ENCODE data around the gene MYO19.
"Not testable (repeated sequence)": the region's sequence is repeated elsewhere in the genome, so short reads cannot be mapped to it uniquely, and the experiment has no call there.

Gene MYO19

DNA sequence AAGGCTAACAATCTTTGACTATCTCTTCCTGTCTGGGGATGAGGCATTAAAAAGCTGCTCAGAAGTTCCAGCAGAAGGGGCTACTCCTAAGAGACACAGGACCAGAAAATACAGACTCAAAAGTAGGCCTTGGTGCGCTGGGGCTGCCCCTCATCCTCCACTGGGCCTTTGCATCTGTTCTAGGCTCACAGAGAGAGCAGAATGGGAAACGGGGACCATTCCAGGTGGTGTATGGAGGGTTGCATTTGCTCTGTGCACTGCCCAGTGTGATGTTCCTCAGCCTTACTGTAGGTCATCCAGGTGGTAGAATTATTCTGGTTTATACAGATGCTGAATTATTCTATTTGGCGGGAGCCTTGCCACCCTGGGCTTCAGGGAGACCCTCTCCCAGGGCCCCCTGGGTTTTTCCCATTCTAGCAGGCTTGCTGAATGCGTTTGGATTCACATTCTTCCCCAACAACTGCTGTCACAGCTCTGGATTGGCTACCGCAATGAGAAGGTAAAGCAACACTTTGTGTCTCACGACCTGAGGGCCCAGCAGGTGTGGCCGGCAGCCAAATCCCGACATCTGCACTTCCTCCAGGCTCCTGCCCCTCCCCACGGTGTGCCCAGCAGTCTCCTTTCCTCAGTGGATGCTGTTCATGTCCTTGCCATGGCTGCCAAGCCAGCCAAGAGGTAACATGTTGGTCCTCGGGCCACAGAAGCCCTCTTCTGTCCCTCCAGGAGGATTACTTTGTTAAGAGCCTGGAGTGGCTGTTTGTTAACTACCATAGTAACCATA lies 73.1 kb downstream of the MYO19 start:
- DNase-seq: no peak

DNA sequence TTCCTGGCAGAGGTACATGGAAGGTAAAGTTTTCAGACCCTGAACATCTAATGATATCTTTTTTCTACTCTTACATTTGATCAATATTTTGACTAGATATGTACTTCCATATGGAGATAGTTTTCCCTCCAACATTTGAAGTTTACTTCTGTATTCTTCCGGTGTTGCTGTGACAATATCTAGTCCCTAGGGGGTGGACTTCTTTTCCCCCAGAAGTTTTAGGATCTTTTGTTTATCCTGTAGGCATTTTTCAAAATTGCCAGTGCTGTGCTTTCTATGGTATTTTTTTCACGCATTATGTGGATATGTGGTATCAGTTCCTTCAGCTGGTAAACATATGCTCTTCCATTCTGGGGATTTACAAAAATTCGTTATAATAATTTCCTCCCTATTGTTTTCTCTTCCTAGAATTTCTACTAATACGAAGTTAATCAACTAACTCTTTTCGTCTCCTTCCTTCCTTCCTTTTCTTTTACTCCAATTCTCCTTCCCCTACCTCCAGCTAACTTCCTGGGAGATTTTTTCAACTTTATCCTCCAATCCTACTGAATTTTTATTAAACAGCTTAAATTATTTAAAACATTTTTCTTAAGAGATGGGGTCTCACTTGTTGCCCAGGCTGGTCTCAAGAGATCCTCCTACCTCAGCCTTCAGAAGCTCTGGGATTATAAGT lies 74.3 kb downstream of the MYO19 start:
- no peak for DNase-seq

DNA sequence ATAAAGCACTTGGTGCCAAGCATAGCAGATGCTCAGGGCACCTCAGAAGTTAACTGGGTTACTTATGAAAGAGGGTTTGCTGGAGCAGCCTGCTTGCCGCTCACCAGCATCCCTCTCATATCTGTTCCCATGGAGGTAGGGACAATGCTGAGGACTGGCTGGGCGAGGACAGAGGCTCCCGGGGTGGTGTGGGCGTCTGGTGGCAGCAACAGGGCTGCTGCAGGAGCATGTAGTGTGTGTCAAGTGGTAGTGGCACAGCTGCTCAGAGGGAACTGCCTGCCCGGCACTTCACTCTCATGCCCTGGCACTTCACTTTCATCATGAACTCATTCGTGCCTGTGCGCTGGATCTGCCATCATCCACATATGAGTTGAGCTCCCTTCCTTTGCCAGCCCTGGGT lies 75.1 kb downstream of the MYO19 start:
- DNase-seq: no peak

DNA sequence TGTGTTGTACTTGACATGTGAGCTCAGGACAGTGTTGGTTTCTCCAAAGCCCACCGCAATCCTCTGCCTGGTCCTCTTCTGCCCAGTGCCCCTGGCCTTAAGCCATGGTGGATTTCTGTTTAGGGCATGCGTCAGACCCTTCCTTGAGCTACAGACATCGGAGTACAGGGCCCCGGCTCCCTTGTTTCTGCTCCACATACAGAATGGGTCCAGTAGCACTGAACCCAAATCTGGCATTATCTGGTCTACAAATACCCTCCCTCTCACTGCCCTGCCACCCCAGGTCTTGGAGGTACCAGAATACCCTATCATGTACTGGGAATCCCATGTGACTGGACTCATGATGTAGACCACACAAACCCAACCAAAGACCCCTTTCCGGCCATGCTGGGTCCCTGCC lies 75.6 kb downstream of the MYO19 start:
- no peak for DNase-seq

DNA sequence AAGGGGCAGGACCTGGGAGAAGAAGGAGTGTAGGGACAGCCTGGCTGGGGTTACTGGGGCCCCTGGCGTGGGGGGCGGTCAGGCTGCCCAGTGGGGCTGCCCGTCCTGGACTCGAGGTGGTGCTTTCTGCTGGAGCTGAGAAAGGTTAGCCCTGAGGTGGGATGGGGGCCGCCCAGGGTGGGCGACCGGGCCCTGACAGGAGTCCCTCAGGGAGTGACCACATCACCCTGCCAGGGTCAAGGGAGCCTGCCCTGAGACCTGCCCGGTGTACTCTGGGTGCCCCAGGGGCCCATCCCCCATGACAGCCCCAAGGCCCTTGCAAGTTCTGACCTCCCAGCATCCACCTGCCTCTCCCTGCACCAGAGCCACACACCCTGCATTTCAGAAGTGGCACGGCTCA lies 77.0 kb downstream of the MYO19 start:
- DNase-seq: not testable (repeated sequence)

DNA sequence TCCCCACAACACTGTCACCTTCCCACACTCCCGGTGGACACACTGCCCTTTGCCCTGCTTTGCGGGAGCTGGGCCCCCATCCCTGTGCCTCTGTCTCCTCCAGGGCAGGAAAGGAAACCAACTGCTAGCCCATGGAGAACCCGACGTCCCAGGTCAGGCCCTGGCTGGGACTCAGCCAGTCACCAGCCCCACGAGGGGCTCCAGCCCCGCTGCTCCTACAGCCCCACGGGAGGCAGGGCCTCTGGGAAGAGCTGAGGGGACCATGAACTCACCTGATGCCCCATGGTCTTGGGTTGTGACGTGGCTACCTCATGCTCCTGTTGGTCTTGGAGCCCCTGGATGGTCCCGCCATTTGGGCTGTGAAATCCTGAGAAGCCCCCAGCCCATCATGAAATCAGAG lies 81.8 kb downstream of the MYO19 start:
- DNase-seq: not testable (repeated sequence)

DNA sequence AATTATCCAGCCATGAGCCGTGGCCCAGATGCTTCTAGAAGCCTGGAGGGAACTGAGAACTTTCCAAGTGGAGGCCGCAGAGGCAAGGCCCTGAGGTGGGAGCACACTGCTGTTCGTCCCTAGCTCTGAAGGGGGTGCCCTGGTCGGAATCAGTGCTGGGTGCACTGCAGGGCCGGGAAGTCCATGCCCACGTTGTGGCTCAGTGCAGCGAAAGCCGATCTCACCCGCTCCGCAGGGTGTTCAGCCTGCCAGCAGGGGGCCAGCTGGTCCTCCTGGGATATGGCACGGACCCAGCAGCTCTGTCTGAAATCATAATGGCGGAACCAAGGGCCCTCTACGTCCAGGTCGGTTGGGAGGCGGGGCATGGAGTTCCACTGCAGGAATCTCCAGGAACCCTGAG lies 84.7 kb downstream of the MYO19 start:
- not testable (repeated sequence) for DNase-seq

All from NCI-H226 (cell line).